Astrocyte (in vitro differentiated cells and primary cell): ENCODE data around the gene OR2AT4. TPM values are rescaled to one million over a fixed set of nuclear protein-coding genes. Genes with fewer than 3 reads are reported as not detected.

ENCODE experiments used
- DNase-seq: peaks from one replicate; pipeline ENCODE4 v3.0.0-alpha.2; 2010; ENCODE audit warnings: low read depth
- FAIRE-seq: peaks from 2 replicates; lab custom pipeline; 2011; peaks lifted over from hg19 to GRCh38; lab: Jason Lieb, UNC
- H2AFZ ChIP-seq: 2 replicates; pipeline ENCODE4 v1.6.0; 2012; ENCODE audit warnings: low read depth, low read length, inconsistent platforms
- H3K27ac ChIP-seq: 2 replicates; pipeline ENCODE4 v1.5.1; 2011; ENCODE audit warnings: low read depth, low read length, inconsistent platforms
- H3K27me3 ChIP-seq: 2 replicates; pipeline ENCODE4 v1.6.0; 2011; ENCODE audit warnings: low read length, inconsistent platforms; ENCODE audit not compliant: insufficient read depth
- H3K36me3 ChIP-seq: 2 replicates; pipeline ENCODE4 v1.5.1; 2011; ENCODE audit warnings: low read length, inconsistent platforms; ENCODE audit not compliant: insufficient read depth
- H3K4me1 ChIP-seq: 2 replicates; pipeline ENCODE4 v1.5.1; 2011; ENCODE audit warnings: low read length, inconsistent platforms; ENCODE audit not compliant: insufficient read depth
- H3K4me2 ChIP-seq: 2 replicates; pipeline ENCODE4 v1.6.0; 2012; ENCODE audit warnings: low read length, inconsistent platforms
- H3K4me3 ChIP-seq: 2 replicates; pipeline ENCODE4 v1.5.1; 2011; ENCODE audit warnings: low read depth, mild to moderate bottlenecking, low read length, inconsistent platforms; ENCODE audit not compliant: insufficient read depth
- H3K79me2 ChIP-seq: 2 replicates; pipeline ENCODE4 v1.6.0; 2012; ENCODE audit warnings: mild to moderate bottlenecking, low read length, inconsistent platforms; ENCODE audit not compliant: insufficient read depth
- H3K9ac ChIP-seq: 2 replicates; pipeline ENCODE4 v1.6.0; 2012; ENCODE audit warnings: mild to moderate bottlenecking, low read length, inconsistent platforms
- H3K9me3 ChIP-seq: 2 replicates; pipeline ENCODE4 v1.5.1; 2012; ENCODE audit warnings: low read depth, mild to moderate bottlenecking, low read length, inconsistent platforms; ENCODE audit not compliant: insufficient read depth
- H4K20me1 ChIP-seq: 2 replicates; pipeline ENCODE4 v1.6.0; 2012; ENCODE audit warnings: low read length, inconsistent platforms; ENCODE audit not compliant: insufficient read depth
- H3K27ac Mint-ChIP-seq: one replicate; pipeline ENCODE4 v1.8.0; 2021; ENCODE audit warnings: mild to moderate bottlenecking, mixed read lengths; ENCODE audit not compliant: unreplicated experiment
- H3K27me3 Mint-ChIP-seq: one replicate; pipeline ENCODE4 v1.8.0; 2021; ENCODE audit warnings: low read depth, mixed read lengths; ENCODE audit not compliant: unreplicated experiment
- H3K36me3 Mint-ChIP-seq: one replicate; pipeline ENCODE4 v1.8.0; 2021; ENCODE audit warnings: low read depth, mixed read lengths; ENCODE audit not compliant: unreplicated experiment
- H3K4me1 Mint-ChIP-seq: one replicate; pipeline ENCODE4 v1.8.0; 2021; ENCODE audit warnings: low read depth, mixed read lengths; ENCODE audit not compliant: unreplicated experiment
- H3K4me3 Mint-ChIP-seq: one replicate; pipeline ENCODE4 v1.8.0; 2021; ENCODE audit warnings: mild to moderate bottlenecking, moderate library complexity, mixed read lengths; ENCODE audit not compliant: unreplicated experiment
- H3K9me3 Mint-ChIP-seq: one replicate; pipeline ENCODE4 v1.8.0; 2021; ENCODE audit warnings: mild to moderate bottlenecking, mixed read lengths; ENCODE audit not compliant: unreplicated experiment
- EZH2 ChIP-seq: IDR thresholded peaks from 2 replicates; pipeline ENCODE4 v1.6.1; 2012; ENCODE audit warnings: mild to moderate bottlenecking, low read length, inconsistent platforms; ENCODE audit not compliant: insufficient read depth
- total RNA-seq: library from RNA; stranded (reverse); gene quantifications from 2 replicates; pipeline ENCODE4 v1.2.1, GENCODE V29; 2021
- TF ChIP-seq, protein P1 (sequence below): IDR thresholded peaks from 2 replicates; pipeline ENCODE4 v1.5.1; 2011; ENCODE audit warnings: low read depth, mild to moderate bottlenecking, inconsistent platforms, low read length, moderate library complexity; ENCODE audit not compliant: insufficient read depth

The OR2AT4 gene
- total RNA-seq, 1 donor from 2014 or later, result not detected

DNA sequence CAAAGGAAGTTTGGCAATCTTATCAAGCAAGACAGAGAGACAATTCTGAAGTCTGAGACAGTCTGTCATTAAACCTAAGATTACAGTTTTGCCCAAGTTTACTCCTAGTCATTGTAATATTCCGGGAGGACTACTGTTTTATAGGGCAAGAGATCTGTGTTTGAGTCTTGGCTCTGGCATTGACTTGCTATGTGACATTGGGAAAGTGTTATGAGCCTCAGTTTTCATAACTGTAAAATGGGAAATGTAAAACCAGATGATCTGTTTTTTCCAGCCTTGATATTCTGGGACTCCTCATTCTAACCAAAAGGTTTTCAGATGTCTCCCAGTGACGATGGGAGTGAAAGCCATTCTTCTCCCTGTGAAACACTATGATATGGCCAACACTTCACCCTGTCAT is 29.9 kb upstream of the OR2AT4 start:
- H2AFZ ChIP-seq, result no peak overlapping the region
- H3K4me1 ChIP-seq, result no peaks in the 10 kb centered on the region
- H3K36me3 ChIP-seq, result no peaks in the 10 kb centered on the region
- TF ChIP-seq EZH2, result no peak
- TF ChIP-seq, protein P1, sequence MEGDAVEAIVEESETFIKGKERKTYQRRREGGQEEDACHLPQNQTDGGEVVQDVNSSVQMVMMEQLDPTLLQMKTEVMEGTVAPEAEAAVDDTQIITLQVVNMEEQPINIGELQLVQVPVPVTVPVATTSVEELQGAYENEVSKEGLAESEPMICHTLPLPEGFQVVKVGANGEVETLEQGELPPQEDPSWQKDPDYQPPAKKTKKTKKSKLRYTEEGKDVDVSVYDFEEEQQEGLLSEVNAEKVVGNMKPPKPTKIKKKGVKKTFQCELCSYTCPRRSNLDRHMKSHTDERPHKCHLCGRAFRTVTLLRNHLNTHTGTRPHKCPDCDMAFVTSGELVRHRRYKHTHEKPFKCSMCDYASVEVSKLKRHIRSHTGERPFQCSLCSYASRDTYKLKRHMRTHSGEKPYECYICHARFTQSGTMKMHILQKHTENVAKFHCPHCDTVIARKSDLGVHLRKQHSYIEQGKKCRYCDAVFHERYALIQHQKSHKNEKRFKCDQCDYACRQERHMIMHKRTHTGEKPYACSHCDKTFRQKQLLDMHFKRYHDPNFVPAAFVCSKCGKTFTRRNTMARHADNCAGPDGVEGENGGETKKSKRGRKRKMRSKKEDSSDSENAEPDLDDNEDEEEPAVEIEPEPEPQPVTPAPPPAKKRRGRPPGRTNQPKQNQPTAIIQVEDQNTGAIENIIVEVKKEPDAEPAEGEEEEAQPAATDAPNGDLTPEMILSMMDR, result no peak
- FAIRE-seq (no peak), DNase-seq (no peak)
- H3K4me1 Mint-ChIP-seq, result no peaks in the 10 kb centered on the region
- H3K9ac ChIP-seq, result no peak overlapping the region
- H3K4me3 Mint-ChIP-seq, result no peak overlapping the region
- no peak overlapping the region for H3K27ac Mint-ChIP-seq
- H3K9me3 Mint-ChIP-seq, result peaks cover 10% of the 10 kb centered on the region
- H3K36me3 Mint-ChIP-seq, result no peaks in the 10 kb centered on the region
- no peaks in the 10 kb centered on the region for H4K20me1 ChIP-seq
- H3K4me2 ChIP-seq, result no peak overlapping the region
- peaks cover 3% of the 10 kb centered on the region for H3K9me3 ChIP-seq
- peaks cover 16% of the 10 kb centered on the region for H3K27me3 Mint-ChIP-seq
- no peak overlapping the region for H3K27ac ChIP-seq
- H3K79me2 ChIP-seq, result no peaks in the 10 kb centered on the region
- H3K4me3 ChIP-seq, result no peak overlapping the region
- peaks cover 5% of the 10 kb centered on the region for H3K27me3 ChIP-seq

DNA sequence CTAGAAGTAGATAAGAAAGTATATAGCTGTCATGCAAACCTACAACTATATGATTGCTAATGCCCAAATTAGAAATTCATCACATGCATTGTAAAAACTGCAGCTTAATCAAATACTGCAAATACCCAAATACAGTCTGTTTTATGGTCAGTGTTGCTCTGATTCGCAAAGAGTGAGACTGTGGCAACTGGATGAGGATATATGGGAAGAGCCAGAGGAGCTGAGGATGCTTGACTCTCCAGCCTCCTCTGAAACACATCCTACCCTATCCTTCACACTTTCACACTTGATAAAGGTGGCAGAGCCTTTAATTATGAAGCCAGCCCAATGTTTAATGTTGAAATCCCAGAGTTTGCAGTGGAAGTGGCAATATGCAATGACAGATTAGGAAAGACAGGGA is 21.9 kb upstream of the OR2AT4 start:
- Mint-ChIP-seq H3K4me1 (no peaks in the 10 kb centered on the region), H3K36me3 (peaks cover 3% of the 10 kb centered on the region), H3K27ac (peak overlapping the region; percentile 18), H3K9me3 (peaks cover 17% of the 10 kb centered on the region), H3K27me3 (peaks cover 7% of the 10 kb centered on the region), H3K4me3 (no peak overlapping the region)
- Histone ChIP-seq H3K27me3 (no peaks in the 10 kb centered on the region), H3K9me3 (peaks cover 4% of the 10 kb centered on the region), H3K4me1 (no peaks in the 10 kb centered on the region), H3K36me3 (no peaks in the 10 kb centered on the region), H3K9ac (no peak overlapping the region), H3K79me2 (no peaks in the 10 kb centered on the region), H3K4me2 (no peak overlapping the region), H3K4me3 (no peak overlapping the region), H4K20me1 (no peaks in the 10 kb centered on the region), H3K27ac (no peak overlapping the region), H2AFZ (no peak overlapping the region)
- TF ChIP-seq EZH2, result no peak
- TF ChIP-seq, protein P1, result no peak
- FAIRE-seq (no peak), DNase-seq (no peak)

DNA sequence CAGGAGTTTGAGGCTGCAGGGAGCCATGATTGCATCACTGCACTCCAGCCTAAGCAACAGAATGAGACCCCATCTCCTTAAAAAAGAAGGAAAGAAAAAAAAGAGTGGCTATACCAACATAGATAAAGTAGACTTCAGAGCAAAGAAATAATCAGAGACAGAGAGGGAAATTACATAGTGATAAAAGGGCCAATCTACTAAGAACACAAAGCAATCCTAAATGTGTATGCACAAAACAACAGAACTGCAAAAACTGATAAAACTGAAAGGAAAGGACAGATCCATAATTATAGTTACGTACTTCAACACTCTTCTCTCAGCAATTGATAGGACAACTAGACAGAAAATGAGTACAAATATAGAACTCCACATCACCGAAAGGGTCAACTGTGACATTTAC is 17.8 kb upstream of the OR2AT4 start:
- H3K27me3 Mint-ChIP-seq, result no peaks in the 10 kb centered on the region
- no peak overlapping the region for H3K4me3 Mint-ChIP-seq
- Histone ChIP-seq H3K36me3 (no peaks in the 10 kb centered on the region), H4K20me1 (no peaks in the 10 kb centered on the region), H3K9ac (no peak overlapping the region), H3K4me3 (no peak overlapping the region), H3K79me2 (no peaks in the 10 kb centered on the region), H3K9me3 (peaks cover 8% of the 10 kb centered on the region), H2AFZ (no peak overlapping the region), H3K4me2 (no peak overlapping the region), H3K27ac (no peak overlapping the region), H3K4me1 (no peaks in the 10 kb centered on the region), H3K27me3 (no peaks in the 10 kb centered on the region)
- no peak for FAIRE-seq
- no peak for DNase-seq
- H3K36me3 Mint-ChIP-seq, result peaks cover 11% of the 10 kb centered on the region
- peaks cover 32% of the 10 kb centered on the region for H3K9me3 Mint-ChIP-seq
- TF ChIP-seq, protein P1, result no peak
- TF ChIP-seq EZH2, result no peak
- H3K27ac Mint-ChIP-seq, result no peak overlapping the region
- no peaks in the 10 kb centered on the region for H3K4me1 Mint-ChIP-seq
